RKO (cell line): Measurements from ENCODE around the gene HMGXB4.
"Not testable (repeated sequence)": the region's sequence is repeated elsewhere in the genome, so short reads cannot be mapped to it uniquely, and the experiment has no call there.

Source experiments
- DNase-seq: peaks from one replicate; pipeline ENCODE4 v3.0.0-alpha.2; 2016; ENCODE audit warnings: low spot score

The HMGXB4 gene, protein sequence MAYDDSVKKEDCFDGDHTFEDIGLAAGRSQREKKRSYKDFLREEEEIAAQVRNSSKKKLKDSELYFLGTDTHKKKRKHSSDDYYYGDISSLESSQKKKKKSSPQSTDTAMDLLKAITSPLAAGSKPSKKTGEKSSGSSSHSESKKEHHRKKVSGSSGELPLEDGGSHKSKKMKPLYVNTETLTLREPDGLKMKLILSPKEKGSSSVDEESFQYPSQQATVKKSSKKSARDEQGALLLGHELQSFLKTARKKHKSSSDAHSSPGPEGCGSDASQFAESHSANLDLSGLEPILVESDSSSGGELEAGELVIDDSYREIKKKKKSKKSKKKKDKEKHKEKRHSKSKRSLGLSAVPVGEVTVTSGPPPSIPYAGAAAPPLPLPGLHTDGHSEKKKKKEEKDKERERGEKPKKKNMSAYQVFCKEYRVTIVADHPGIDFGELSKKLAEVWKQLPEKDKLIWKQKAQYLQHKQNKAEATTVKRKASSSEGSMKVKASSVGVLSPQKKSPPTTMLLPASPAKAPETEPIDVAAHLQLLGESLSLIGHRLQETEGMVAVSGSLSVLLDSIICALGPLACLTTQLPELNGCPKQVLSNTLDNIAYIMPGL

DNA sequence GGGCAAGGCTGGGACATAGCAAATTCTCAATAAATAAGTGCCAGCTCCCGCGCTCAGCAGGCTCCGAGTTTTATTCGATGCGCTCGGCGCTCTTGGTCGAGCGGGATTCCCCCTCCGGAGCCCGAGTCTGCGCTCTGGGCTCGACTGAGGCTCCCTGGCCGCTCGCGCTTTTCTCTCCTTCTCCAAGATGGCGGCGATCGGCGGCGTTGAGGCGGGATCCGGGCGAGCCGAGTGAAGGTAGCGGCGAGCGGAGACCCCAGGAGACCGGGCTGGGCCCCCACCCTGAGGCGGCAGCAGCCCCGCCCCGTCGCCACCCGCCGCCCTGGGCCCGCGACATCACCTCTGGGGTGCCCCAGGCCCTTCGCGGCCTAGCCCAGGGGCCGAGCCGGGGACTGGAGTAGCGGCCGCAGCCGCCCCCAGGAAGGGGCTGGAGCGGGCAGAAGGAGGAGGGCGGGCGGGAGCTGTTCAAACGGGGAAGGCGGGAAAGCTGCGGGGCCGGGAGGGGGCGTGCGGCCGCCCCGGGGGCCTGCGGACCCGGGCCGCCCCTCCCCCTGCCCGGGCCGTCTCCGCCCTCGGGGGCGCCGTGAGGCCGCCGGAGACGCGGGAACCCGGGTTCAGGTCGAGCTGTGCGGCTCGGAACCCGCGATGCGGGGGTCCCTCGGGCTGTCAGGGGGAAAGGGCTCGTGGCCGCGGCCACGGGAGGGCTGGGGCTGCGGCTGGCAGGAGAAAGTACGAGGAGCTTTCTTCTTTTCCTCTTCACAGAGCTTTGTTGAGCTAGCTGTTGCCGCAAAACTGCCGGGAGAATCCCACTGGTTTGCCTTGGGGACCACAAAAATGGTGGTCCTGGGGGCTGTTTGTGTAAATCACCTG is at the start of gene HMGXB4:
HMGXB4 (plus strand) TSS at position 173 of the 870 bp plus-strand sequence. CDS start 4,898 bp downstream, outside the sequence.
- peak; percentile 86 for DNase-seq

- DNase-seq = no peak
These were observed 49.3 kb upstream of the HMGXB4 start for GRCh38 chr22:35208003-35208402.

DNA sequence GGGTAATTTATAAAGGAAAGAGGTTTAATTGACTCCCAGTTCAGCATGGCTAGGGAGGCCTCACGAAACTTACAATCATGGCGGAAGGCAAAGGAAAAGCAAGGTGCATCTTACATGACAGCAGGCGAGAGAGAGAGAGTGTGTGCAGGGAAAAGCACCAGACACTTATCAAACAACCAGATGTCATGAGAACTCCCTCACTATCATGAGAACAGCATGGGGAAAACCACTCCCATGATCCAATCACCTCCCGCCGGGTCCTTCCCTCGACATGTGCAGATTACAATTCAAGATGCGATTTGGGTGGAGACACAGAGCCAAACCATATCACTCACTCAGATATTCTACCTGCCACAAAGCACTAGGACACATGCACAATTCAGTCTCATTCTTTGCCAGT is 48.1 kb upstream of the HMGXB4 start:
- no peak for DNase-seq

GRCh38 chr22:35212009-35212408 is 45.3 kb upstream of the HMGXB4 start:
- no peak for DNase-seq

- DNase-seq = no peak
These were observed 44.3 kb upstream of the HMGXB4 start for GRCh38 chr22:35212996-35213395.

GRCh38 chr22:35214968-35215367 is 42.3 kb upstream of the HMGXB4 start:
- no peak for DNase-seq

- DNase-seq = no peak
These were observed 41.3 kb upstream of the HMGXB4 start for GRCh38 chr22:35215993-35216392.

GRCh38 chr22:35217527-35217926 is 39.8 kb upstream of the HMGXB4 start:
- DNase-seq = no peak

DNA sequence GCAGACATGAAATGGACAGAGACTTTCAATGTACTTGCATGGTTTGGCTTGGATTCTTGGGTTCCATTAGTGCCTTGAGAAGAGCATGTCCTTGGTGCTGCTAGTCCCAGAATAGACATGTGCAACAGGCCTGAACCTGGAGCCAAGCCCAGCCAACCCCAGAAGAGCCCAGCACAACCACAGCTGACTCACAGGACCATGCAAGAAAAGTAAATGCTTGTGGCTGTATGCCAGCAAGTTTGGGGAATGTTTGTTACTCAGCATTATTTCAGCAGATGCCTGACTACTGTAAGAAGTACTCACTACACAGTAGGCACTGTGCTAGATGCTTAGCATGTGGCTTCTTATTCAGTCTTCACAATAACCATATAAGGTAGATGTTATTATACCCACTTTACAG is 39.2 kb upstream of the HMGXB4 start:
- DNase-seq = peak; percentile 15

- DNase-seq = peak; percentile 15
These were observed 38.3 kb upstream of the HMGXB4 start for GRCh38 chr22:35219012-35219411.

GRCh38 chr22:35220221-35220620 is 37.1 kb upstream of the HMGXB4 start:
- no peak for DNase-seq

DNA sequence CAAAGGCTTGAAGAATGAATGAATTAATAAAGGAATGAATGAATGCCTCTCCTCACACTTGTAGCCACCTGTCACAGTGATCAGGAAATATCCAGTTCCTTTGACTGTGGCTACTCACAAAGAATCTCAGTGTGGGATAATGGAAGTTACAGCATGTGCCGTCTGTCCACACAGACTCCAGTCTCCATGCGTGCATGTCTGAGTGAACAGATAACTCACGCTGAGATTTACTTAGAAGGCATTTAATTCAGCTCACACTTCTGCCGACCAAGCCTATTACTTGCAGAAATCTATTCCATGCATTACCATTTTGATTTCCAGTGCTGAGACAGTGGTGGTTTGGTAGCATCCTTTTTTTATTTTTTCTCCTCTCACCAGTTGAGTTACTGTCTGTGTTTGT is 32.3 kb upstream of the HMGXB4 start:
- DNase-seq = no peak

DNA sequence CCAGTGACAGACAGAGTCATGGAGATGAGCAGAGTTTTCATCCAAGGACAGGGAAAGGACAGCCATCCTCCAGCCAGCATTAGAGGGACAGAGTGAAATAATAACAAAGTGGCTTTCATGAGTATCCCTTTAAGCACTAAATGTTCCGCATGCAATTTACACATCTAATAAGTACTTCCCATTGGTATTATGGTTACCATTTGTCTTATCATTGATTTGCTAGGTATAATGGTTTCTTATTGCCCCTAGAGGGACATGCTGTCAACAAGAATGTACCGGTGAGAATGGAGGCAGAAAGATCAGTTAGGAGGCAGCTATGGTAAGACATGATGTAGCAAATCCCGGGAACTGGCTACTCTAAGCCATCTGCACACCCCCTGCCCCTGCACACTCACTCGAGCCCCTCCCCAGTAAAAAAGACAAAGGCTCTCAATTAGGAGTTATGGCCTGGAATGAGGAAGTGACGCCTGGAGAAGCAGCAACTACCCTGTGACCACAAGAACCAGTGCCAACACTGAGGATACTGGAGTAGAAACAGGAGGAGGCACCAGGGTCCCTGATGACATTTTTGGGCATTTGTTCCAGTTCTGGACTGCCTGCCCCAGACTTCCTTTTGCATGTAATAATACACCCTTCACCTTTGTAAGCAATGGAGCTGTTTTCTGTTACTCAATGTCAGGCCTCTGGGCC is 30.2 kb upstream of the HMGXB4 start:
- DNase-seq = no peak

DNA sequence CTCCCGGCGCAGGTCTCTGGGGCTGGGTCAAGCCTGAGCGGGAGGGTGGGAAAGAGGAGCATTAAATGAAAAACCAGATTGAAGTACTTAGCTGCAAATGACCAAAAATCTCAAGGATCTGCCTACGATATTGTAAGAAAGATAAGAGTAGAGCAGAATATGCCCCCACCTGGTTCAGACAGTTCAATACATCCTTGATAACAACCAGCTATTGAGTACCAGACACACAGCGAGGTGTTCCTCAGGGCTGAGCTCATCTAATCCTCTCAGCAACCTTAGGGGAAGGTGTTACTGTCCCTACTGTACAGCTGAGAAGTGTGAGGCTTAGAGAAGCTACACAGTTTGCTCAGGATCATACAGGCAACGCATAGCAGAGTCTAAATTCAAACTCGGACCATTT is 27.4 kb upstream of the HMGXB4 start:
- DNase-seq = no peak

DNA sequence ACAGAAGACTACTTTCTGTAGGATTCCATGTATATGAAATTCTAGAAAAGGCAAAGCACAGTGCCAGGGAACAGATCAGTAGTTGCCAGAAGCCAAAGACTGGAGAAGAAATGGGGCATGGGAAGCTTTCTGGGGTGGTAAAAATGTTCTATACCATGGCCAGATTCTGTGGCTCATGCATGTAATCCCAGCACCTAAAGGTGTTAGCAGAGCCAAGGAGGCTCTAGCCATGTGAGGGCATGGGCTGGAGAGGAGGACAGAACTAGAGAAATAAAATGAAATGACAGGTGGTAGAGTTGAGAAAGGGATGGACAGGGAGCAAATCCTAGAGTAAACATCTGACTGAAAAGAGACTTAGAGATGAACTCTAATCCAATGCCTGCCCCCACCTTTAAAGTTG is 26.9 kb upstream of the HMGXB4 start:
- DNase-seq = no peak

DNA sequence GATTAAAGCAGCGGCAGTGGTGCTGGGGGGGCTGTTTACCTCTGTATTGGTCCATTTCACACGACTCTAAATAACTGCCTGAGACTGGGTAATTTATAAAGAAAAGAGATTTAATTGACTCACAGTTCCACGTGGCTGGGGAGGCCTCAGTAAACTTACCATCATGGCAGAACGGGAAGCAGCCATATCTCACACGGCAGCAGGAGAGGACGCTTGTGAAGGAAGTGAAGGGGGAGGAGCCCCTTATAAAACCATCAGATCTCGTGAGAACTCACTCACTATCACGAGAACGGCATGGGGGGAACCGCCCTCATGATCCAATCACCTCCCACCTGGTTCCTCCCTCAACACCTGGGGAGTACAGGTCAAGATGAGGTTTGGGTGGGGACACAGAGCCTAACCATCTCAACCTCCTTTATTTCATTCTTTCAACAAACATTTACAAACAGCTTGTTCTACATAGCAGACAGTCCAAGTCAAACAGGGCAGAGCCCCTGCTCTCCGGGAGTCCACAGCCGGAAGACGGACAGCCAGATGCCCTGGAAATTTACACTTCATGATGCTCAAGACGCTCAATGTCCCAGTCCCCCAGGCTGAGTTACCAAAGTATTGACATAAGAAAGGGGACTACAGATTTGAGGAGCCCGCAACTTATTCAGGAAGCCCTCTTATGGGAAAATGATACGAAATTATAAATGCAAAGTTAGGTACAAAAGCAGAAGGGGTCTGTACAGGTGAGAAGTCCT is 26.3 kb upstream of the HMGXB4 start:
- peak; percentile 11 for DNase-seq

- peak; percentile 78 for DNase-seq
These were observed 25.7 kb upstream of the HMGXB4 start for GRCh38 chr22:35231585-35232084.

DNA sequence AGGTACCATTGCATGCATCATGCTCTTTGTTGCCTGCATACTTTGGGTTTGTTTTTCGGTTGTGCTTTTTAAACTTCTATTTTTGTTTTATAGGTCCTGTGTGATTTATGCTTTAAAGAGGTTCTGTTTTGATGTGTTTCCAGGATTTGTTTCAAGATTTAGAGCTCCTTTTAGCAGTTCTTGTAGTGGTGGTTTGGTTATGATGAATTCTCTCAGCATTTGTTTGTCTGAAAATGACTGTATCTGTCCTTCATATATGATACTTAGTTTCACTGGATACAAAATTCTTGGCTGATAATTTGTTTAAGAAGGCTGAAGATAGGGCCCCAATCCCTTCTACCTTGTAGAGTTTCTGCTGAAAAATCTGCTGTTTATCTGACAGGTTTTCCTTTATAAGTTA is 18.5 kb upstream of the HMGXB4 start:
- not testable (repeated sequence) for DNase-seq

DNA sequence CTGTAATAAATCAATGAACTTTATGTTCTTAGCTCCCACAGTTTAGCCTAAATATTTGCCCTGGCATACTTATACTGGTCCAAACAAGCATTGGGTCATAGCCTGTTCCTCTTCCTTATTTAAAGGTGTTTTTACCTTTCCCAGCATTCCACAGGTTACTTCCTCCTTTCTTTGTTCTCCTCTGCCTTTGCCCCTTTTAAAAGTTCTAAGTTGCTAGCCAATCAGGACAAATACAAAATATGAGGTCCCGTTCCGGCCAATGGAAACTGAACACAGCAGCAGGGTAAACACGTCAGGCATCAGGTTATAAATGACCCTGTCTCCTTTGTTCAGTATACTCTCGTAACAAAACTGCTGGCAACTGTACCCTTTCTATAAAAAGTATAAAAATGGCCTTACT is 12.8 kb upstream of the HMGXB4 start:
- not testable (repeated sequence) for DNase-seq

DNA sequence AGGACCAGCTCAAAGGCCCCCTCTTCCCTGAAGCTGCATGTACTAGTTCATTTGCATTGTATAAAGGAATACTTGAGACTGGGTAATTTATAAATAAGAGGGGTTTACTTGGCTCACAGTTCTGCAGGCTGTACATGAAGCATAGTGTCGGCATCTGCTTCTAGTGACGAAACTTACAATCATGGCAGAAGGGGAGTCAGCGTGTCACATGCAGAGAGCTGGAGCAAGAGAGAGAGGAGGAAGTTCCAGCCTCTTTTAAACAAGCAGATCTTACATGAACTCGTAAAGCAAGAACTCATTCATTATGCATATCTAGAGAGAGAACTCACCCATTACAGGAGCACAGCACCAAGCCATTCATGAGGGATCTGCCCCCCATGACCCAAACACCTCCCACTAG is 7.1 kb upstream of the HMGXB4 start:
- no peak for DNase-seq

- no peak for DNase-seq
These were observed 3.3 kb upstream of the HMGXB4 start for GRCh38 chr22:35253946-35254345.
